ENCODE results near the gene MFAP4. TPM values are rescaled to one million over a fixed set of nuclear protein-coding genes. Genes with fewer than 3 reads are reported as not detected.

The MFAP4 gene
- total and polyA plus RNA-seq, 9 donors, result 157 to 328 (median 233) TPM

DNA sequence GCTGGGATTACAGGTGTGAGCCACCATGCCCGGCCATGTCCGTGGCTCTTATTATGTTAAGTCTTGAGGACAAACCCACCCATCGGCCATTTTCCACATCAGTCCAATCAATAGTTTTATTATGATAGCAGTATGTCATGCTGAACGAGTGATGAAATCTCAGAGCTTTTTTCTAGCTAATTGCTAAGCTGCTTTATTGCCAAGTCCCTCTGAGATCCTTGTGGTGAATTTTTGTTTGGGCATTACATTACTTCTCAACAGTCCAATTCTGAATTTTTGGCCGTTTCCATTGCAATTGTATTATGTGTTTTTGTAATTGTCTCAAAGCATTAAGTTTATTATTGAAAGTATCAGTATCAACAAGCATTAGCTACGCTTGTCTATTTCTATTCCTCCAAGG is 34.9 kb upstream of the MFAP4 start:
- peaks cover 2% of the 10 kb centered on the region for H3K4me1 ChIP-seq (ENCODE audit: control insufficient read depth, insufficient read depth, low read length)
- WGBS (ENCODE audit: insufficient coverage), result no CpG with 5 or more reads among the region's 6 CpGs
- H3K4me3 ChIP-seq (ENCODE audit: low read length), result no peak overlapping the region
- no peak for DNase-seq
- H3K36me3 ChIP-seq (ENCODE audit: control insufficient read depth, insufficient read depth, low read length), result no peaks in the 10 kb centered on the region
- H3K9me3 ChIP-seq (replicated peaks; ENCODE audit: control insufficient read depth, low read depth, low read length), result no peaks in the 10 kb centered on the region
- no peaks in the 10 kb centered on the region for H3K27me3 ChIP-seq (ENCODE audit: control insufficient read depth, insufficient read depth, low read length)
- H3K27ac ChIP-seq (ENCODE audit: low read length), result no peak overlapping the region

DNA sequence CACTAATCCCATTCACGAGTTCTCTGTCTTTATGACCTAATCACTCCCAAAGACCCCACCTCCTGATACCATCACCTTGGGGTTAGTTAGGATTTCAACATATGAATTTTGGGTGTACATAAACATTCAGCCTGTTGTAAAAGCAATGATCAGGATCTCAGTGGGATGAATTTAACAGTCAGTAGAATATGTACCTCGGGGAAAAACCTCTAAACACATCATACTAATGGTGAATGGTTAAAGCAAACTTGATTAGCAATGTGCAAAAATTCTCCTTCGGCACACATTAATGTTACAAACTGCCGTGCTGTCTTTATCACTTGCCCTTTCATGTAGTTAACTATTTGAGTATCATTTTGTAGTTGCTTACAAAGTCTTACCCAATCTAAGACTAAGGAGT is 34.2 kb upstream of the MFAP4 start:
- no peaks in the 10 kb centered on the region for H3K27me3 ChIP-seq (ENCODE audit: control insufficient read depth, insufficient read depth, low read length)
- DNase-seq, result no peak
- no peak overlapping the region for H3K27ac ChIP-seq (ENCODE audit: low read length)
- peaks cover 2% of the 10 kb centered on the region for H3K4me1 ChIP-seq (ENCODE audit: control insufficient read depth, insufficient read depth, low read length)
- WGBS (ENCODE audit: insufficient coverage), result no CpG with 5 or more reads among the region's 4 CpGs
- H3K36me3 ChIP-seq (ENCODE audit: control insufficient read depth, insufficient read depth, low read length), result no peaks in the 10 kb centered on the region
- no peaks in the 10 kb centered on the region for H3K9me3 ChIP-seq (replicated peaks; ENCODE audit: control insufficient read depth, low read depth, low read length)
- no peak overlapping the region for H3K4me3 ChIP-seq (ENCODE audit: low read length)

DNA sequence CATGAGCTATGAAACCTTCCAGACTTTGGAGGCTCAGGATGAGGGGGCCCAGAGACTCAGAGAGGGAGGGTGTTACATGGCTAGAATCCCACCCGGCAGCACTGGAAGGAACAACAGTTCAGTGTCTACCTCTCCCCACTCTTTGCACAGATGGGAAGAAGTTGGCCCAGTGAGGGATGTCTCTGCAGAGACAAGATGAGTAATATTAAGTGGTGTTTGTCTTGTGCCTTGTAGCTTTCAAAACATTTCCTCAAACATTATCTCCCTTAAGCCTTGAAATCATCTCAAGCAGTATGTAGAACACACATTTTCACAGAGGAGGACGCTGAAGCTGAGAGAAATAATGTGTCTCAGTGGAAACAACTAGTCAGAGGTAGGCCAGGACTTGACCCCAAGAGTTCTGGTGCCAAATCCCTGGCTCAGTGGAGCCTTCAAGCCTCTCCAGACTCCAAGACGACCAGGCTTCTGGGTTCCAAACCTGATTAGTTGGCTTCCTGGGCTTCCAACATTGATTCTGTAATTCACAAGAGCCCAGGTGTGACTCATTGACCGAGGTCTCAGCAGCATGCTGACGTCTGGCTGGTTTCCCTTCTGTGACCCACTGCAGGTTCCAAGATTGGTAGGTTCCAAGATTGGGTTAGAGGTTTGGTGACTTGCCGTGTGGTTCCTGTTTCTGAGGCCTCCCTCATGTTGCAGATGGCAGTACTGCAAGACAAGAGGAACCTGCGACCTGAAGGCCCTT is 31.4 kb upstream of the MFAP4 start:
- WGBS (ENCODE audit: insufficient coverage), result 44% methylated on average over 5 of the region's 7 CpGs
- Histone ChIP-seq H3K9me3 (replicated peaks; ENCODE audit: control insufficient read depth, low read depth, low read length) (no peaks in the 10 kb centered on the region), H3K27me3 (ENCODE audit: control insufficient read depth, insufficient read depth, low read length) (no peaks in the 10 kb centered on the region), H3K4me3 (ENCODE audit: low read length) (no peak overlapping the region), H3K36me3 (ENCODE audit: control insufficient read depth, insufficient read depth, low read length) (no peaks in the 10 kb centered on the region), H3K27ac (ENCODE audit: low read length) (no peak overlapping the region), H3K4me1 (ENCODE audit: control insufficient read depth, insufficient read depth, low read length) (peaks cover 5% of the 10 kb centered on the region)
- DNase-seq, result peak; percentile 73

DNA sequence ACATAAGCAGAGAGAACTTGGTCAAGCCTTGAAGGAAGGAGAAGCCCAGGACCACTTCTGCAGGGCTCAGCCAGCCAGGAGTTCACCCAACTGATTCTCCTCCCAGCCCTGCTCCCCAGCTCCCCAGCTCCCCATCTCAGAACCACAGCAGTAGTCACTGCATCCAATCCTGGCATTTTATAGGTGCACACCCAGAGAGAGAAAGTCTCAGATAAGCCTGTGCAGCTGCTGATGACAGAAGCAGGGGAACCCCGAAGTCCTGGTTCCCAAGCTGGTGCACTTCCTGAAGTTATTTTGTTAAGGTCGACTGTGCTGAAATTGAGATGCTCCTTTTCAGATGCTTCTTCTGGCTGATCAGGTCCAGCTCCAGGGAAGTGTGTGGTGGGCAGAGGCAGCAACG is 30.6 kb upstream of the MFAP4 start:
- Histone ChIP-seq H3K27ac (ENCODE audit: low read length) (no peak overlapping the region), H3K36me3 (ENCODE audit: control insufficient read depth, insufficient read depth, low read length) (no peaks in the 10 kb centered on the region), H3K9me3 (replicated peaks; ENCODE audit: control insufficient read depth, low read depth, low read length) (no peaks in the 10 kb centered on the region), H3K4me3 (ENCODE audit: low read length) (no peak overlapping the region), H3K4me1 (ENCODE audit: control insufficient read depth, insufficient read depth, low read length) (peaks cover 9% of the 10 kb centered on the region), H3K27me3 (ENCODE audit: control insufficient read depth, insufficient read depth, low read length) (no peaks in the 10 kb centered on the region)
- 66% methylated on average over 3 of the region's 3 CpGs for WGBS (ENCODE audit: insufficient coverage)
- DNase-seq, result no peak

DNA sequence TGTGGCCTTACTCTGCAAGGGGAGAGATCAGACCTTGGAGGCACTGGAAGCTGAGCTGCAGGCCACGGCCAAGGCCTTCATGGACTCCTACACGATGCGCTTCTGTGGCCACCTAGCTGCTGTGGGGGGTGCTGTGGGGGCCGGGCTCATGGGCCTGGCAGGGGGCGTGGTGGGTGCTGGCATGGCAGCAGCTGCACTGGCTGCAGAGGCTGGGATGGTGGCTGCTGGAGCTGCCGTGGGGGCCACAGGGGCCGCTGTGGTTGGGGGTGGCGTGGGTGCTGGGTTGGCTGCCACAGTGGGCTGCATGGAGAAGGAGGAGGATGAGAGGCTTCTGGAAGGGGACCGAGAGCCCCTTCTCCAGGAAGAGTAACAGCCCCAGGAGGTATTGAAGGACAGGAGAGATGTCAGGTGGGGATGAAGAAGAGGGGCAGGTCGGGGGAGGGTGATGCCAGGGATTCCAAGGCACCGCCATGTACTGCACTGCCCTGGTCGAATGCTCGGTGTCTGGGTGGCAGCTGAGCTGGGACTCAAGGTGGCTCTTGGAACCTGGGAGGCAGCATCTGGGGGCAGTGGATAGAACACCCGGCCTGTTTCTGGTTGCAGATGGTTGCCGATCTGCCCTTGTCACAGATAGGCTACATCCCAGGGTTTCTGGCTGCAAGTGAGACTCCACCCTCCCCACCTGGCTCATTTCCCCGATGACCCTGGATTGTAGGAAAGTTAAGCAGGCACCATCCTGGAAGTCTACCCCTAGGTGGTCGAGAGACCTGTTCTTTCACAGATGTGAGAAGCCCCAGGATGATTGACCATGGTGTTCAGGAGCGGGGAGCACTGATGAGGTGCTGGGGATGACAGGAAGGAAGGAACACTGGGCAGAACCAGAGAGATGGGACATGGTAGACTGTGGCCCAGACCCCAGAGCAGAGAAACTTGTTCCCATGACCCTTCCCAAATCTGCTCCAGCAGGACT is 29.1 kb upstream of the MFAP4 start:
- H3K36me3 ChIP-seq (ENCODE audit: control insufficient read depth, insufficient read depth, low read length), result no peaks in the 10 kb centered on the region
- H3K27ac ChIP-seq (ENCODE audit: low read length), result no peak overlapping the region
- H3K4me1 ChIP-seq (ENCODE audit: control insufficient read depth, insufficient read depth, low read length), result peaks cover 19% of the 10 kb centered on the region
- H3K9me3 ChIP-seq (replicated peaks; ENCODE audit: control insufficient read depth, low read depth, low read length), result no peaks in the 10 kb centered on the region
- no peak overlapping the region for H3K4me3 ChIP-seq (ENCODE audit: low read length)
- no peak for DNase-seq
- 93% methylated on average over 14 of the region's 18 CpGs for WGBS (ENCODE audit: insufficient coverage)
- H3K27me3 ChIP-seq (ENCODE audit: control insufficient read depth, insufficient read depth, low read length), result peaks cover 2% of the 10 kb centered on the region

DNA sequence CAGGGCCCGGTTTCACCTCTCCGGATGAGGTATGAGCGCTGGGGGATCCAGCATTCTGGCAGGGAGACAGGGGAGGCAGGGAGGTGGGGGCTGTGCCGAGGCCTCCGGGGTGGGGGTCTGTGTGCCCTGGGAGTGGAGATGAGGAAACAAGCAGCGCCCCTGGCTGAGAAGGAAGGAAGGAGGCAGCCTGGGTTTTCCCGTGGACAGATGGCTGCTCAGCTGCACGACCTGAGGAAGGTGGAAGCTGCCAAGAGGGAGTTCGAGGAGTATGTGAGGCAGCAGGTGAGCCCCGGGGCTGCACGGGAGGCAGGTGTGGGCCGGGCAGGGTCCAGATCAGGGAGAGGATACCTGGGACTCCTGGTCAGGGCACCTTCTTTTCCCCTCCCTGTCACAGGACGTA is 28.3 kb upstream of the MFAP4 start:
- Histone ChIP-seq H3K4me1 (ENCODE audit: control insufficient read depth, insufficient read depth, low read length) (peaks cover 27% of the 10 kb centered on the region), H3K27me3 (ENCODE audit: control insufficient read depth, insufficient read depth, low read length) (peaks cover 3% of the 10 kb centered on the region), H3K27ac (ENCODE audit: low read length) (no peak overlapping the region), H3K4me3 (ENCODE audit: low read length) (no peak overlapping the region), H3K9me3 (replicated peaks; ENCODE audit: control insufficient read depth, low read depth, low read length) (no peaks in the 10 kb centered on the region), H3K36me3 (ENCODE audit: control insufficient read depth, insufficient read depth, low read length) (no peaks in the 10 kb centered on the region)
- no peak for DNase-seq
- 52% methylated on average over 12 of the region's 13 CpGs for WGBS (ENCODE audit: insufficient coverage)

DNA sequence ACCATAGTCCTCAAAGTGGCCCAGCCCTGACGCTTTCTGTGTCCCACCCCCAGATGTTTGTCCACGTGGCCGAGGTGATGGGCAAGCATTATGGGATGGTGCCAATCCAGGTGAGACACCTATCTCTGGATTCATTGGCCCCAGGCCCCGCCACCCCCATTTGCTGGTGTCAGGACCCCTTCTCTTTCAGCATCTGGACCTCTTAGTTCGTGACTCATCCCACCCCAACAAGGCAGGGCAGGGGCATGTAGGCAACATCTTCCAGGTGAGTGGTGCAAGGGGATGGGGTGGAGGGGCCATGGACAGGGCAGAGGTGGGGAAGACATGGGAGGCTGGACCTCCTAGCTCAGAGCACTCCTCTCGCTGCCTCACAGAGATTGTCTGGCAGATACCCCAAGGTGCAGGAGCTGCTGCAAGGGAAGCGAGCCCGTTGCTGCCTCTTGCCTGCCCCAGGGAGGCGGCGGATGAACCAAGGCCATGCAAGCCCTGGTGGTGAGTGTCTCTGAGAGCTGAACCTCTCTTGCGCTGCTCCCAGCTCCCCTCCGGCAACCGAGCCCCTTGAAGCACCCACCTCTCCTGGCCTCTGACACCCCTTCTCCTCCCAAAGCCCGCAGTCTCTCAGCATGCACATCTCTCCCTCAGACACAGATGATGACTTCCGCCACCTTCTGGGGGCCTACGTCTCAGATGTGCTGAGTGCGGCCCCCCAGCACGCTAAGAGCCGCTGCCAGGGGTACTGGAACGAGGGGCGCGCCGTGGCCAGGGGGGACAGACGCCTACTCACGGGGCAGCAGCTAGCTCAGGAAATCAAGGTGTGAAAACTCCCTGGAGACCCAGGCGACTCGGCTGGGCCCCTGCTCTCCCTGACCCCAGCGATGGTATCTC is 27.6 kb upstream of the MFAP4 start:
- 70% methylated on average over 26 of the region's 28 CpGs for WGBS (ENCODE audit: insufficient coverage)
- DNase-seq, result no peak

DNA sequence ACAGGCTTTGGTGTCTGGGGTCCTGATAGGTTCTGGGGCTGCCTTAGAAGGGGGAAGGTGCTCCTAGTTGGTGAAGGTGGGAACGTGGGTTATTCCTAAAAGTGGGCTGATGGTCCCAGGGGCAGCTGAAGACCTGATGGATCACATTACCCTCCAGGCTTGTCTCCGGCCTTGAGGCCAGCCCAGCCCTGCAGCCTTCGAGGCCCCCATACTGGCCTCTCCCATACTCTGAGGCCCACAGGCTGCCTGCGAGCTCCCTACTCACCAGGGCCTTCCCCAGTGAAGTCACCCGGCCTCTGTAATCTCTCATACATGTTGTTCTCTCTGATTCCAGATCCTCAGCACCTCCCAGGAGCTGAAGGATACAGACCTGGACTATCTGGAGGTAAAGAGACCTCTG is 26.8 kb upstream of the MFAP4 start:
- H3K36me3 ChIP-seq (ENCODE audit: control insufficient read depth, insufficient read depth, low read length), result no peaks in the 10 kb centered on the region
- H3K4me1 ChIP-seq (ENCODE audit: control insufficient read depth, insufficient read depth, low read length), result peaks cover 32% of the 10 kb centered on the region
- H3K27ac ChIP-seq (ENCODE audit: low read length), result no peak overlapping the region
- H3K9me3 ChIP-seq (replicated peaks; ENCODE audit: control insufficient read depth, low read depth, low read length), result no peaks in the 10 kb centered on the region
- H3K27me3 ChIP-seq (ENCODE audit: control insufficient read depth, insufficient read depth, low read length), result peaks cover 3% of the 10 kb centered on the region
- 77% methylated on average over 3 of the region's 5 CpGs for WGBS (ENCODE audit: insufficient coverage)
- DNase-seq, result no peak
- no peak overlapping the region for H3K4me3 ChIP-seq (ENCODE audit: low read length)

More for the DNA sequence above, 27.6 kb upstream of the MFAP4 start:
- Histone ChIP-seq H3K9me3 (replicated peaks; ENCODE audit: control insufficient read depth, low read depth, low read length) (no peaks in the 10 kb centered on the region), H3K36me3 (ENCODE audit: control insufficient read depth, insufficient read depth, low read length) (no peaks in the 10 kb centered on the region), H3K4me1 (ENCODE audit: control insufficient read depth, insufficient read depth, low read length) (peaks cover 32% of the 10 kb centered on the region), H3K4me3 (ENCODE audit: low read length) (no peak overlapping the region), H3K27me3 (ENCODE audit: control insufficient read depth, insufficient read depth, low read length) (peaks cover 3% of the 10 kb centered on the region), H3K27ac (ENCODE audit: low read length) (no peak overlapping the region)

DNA sequence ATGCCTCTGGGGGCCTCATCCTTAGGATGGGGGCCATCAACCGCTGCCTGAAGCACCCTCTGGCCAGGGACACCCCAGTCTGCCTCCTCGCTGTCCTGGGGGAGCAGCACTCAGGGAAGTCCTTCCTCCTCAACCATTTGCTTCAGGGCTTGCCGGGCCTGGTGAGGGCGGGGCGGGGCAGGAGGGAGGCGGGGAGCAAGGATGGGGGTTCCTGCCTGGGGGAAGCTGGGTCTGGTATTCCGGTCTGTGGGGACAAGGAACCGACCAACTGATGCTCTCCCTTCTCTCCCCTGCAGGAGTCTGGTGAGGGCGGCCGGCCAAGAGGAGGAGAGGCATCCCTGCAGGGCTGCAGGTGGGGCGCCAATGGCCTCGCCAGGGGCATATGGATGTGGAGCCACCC is 26.0 kb upstream of the MFAP4 start:
- H3K27ac ChIP-seq (ENCODE audit: low read length), result no peak overlapping the region
- H3K27me3 ChIP-seq (ENCODE audit: control insufficient read depth, insufficient read depth, low read length), result peaks cover 3% of the 10 kb centered on the region
- no peaks in the 10 kb centered on the region for H3K9me3 ChIP-seq (replicated peaks; ENCODE audit: control insufficient read depth, low read depth, low read length)
- H3K4me3 ChIP-seq (ENCODE audit: low read length), result no peak overlapping the region
- no peaks in the 10 kb centered on the region for H3K36me3 ChIP-seq (ENCODE audit: control insufficient read depth, insufficient read depth, low read length)
- H3K4me1 ChIP-seq (ENCODE audit: control insufficient read depth, insufficient read depth, low read length), result peaks cover 31% of the 10 kb centered on the region
- DNase-seq, result no peak
- 74% methylated on average over 5 of the region's 12 CpGs for WGBS (ENCODE audit: insufficient coverage)
